Rectal smooth muscle tissue (tissue), 1 donor: Measurements from ENCODE around the gene MRPS2.

Experiments used
- H3K27ac ChIP-seq: one replicate; pipeline ENCODE4 v1.7.0; 2013; ENCODE audit warnings: low read depth, low read length, inconsistent platforms
- H3K27me3 ChIP-seq: one replicate; pipeline ENCODE4 v1.7.0; 2013; ENCODE audit warnings: low read length; ENCODE audit not compliant: control insufficient read depth, insufficient read depth
- H3K36me3 ChIP-seq: one replicate; pipeline ENCODE4 v1.7.0; 2013; ENCODE audit warnings: low read length; ENCODE audit not compliant: control insufficient read depth, insufficient read depth
- H3K4me1 ChIP-seq: one replicate; pipeline ENCODE4 v1.7.0; 2013; ENCODE audit warnings: low read length; ENCODE audit not compliant: control insufficient read depth, insufficient read depth
- H3K4me3 ChIP-seq: one replicate; pipeline ENCODE4 v1.7.0; 2013; ENCODE audit warnings: low read length
- H3K9ac ChIP-seq: one replicate; pipeline ENCODE4 v1.7.0; 2013; ENCODE audit warnings: low read length

The MRPS2 gene

GRCh38 chr9:135484460-135485277 is 15.8 kb upstream of the MRPS2 start:
- Histone ChIP-seq H3K27me3 (no peaks in the 10 kb centered on the region), H3K4me3 (no peak overlapping the region), H3K9ac (no peak overlapping the region), H3K4me1 (peaks cover 4% of the 10 kb centered on the region), H3K27ac (no peak overlapping the region), H3K36me3 (peaks cover 3% of the 10 kb centered on the region)

GRCh38 chr9:135485385-135485784 is 15.1 kb upstream of the MRPS2 start:
- H3K27me3 ChIP-seq = no peaks in the 10 kb centered on the region
- peaks cover 4% of the 10 kb centered on the region for H3K4me1 ChIP-seq
- H3K9ac ChIP-seq = no peak overlapping the region
- no peak overlapping the region for H3K27ac ChIP-seq
- H3K36me3 ChIP-seq = peaks cover 3% of the 10 kb centered on the region
- no peak overlapping the region for H3K4me3 ChIP-seq

- H3K36me3 ChIP-seq = peaks cover 3% of the 10 kb centered on the region
- no peaks in the 10 kb centered on the region for H3K27me3 ChIP-seq
- no peak overlapping the region for H3K4me3 ChIP-seq
- no peak overlapping the region for H3K27ac ChIP-seq
- H3K9ac ChIP-seq = no peak overlapping the region
- H3K4me1 ChIP-seq = peaks cover under 1% of the 10 kb centered on the region
These were observed 14.7 kb upstream of the MRPS2 start for GRCh38 chr9:135485832-135486231.

- Histone ChIP-seq H3K36me3 (peaks cover 3% of the 10 kb centered on the region), H3K27me3 (no peaks in the 10 kb centered on the region)
These were observed 14.0 kb upstream of the MRPS2 start for GRCh38 chr9:135486267-135487065.

GRCh38 chr9:135487281-135488012 is 13.0 kb upstream of the MRPS2 start:
- no peak overlapping the region for H3K9ac ChIP-seq
- H3K27ac ChIP-seq = no peak overlapping the region
- H3K4me3 ChIP-seq = no peak overlapping the region
- no peaks in the 10 kb centered on the region for H3K4me1 ChIP-seq
- H3K36me3 ChIP-seq = peaks cover 3% of the 10 kb centered on the region
- no peaks in the 10 kb centered on the region for H3K27me3 ChIP-seq

More at GRCh38 chr9:135486267-135487065, 14.0 kb upstream of the MRPS2 start:
- no peak overlapping the region for H3K4me3 ChIP-seq
- no peak overlapping the region for H3K9ac ChIP-seq
- H3K4me1 ChIP-seq = no peaks in the 10 kb centered on the region
- no peak overlapping the region for H3K27ac ChIP-seq

- peaks cover 3% of the 10 kb centered on the region for H3K36me3 ChIP-seq
- no peaks in the 10 kb centered on the region for H3K27me3 ChIP-seq
These were observed 12.5 kb upstream of the MRPS2 start for GRCh38 chr9:135488013-135488330.

GRCh38 chr9:135488527-135488926 is 12.0 kb upstream of the MRPS2 start:
- H3K4me1 ChIP-seq = no peaks in the 10 kb centered on the region
- H3K4me3 ChIP-seq = no peak overlapping the region
- no peak overlapping the region for H3K9ac ChIP-seq
- H3K27ac ChIP-seq = no peak overlapping the region
- no peaks in the 10 kb centered on the region for H3K27me3 ChIP-seq
- peaks cover 3% of the 10 kb centered on the region for H3K36me3 ChIP-seq

More at GRCh38 chr9:135488013-135488330, 12.5 kb upstream of the MRPS2 start:
- no peaks in the 10 kb centered on the region for H3K4me1 ChIP-seq
- H3K4me3 ChIP-seq = no peak overlapping the region
- no peak overlapping the region for H3K9ac ChIP-seq
- no peak overlapping the region for H3K27ac ChIP-seq

GRCh38 chr9:135489188-135489906 is 11.1 kb upstream of the MRPS2 start:
- H3K9ac ChIP-seq = no peak overlapping the region
- H3K27ac ChIP-seq = no peak overlapping the region
- H3K36me3 ChIP-seq = peaks cover 3% of the 10 kb centered on the region
- H3K27me3 ChIP-seq = no peaks in the 10 kb centered on the region
- no peaks in the 10 kb centered on the region for H3K4me1 ChIP-seq
- no peak overlapping the region for H3K4me3 ChIP-seq

GRCh38 chr9:135490166-135490870 is 10.2 kb upstream of the MRPS2 start:
- Histone ChIP-seq H3K27me3 (no peaks in the 10 kb centered on the region), H3K9ac (no peak overlapping the region), H3K4me3 (no peak overlapping the region), H3K4me1 (no peaks in the 10 kb centered on the region), H3K36me3 (peaks cover 3% of the 10 kb centered on the region), H3K27ac (no peak overlapping the region)

GRCh38 chr9:135490980-135491464 is 9.5 kb upstream of the MRPS2 start:
- Histone ChIP-seq H3K27ac (no peak overlapping the region), H3K9ac (no peak overlapping the region), H3K27me3 (no peaks in the 10 kb centered on the region), H3K4me1 (no peaks in the 10 kb centered on the region), H3K36me3 (peaks cover 3% of the 10 kb centered on the region), H3K4me3 (no peak overlapping the region)

- Histone ChIP-seq H3K4me3 (no peak overlapping the region), H3K4me1 (no peaks in the 10 kb centered on the region), H3K36me3 (peaks cover 3% of the 10 kb centered on the region), H3K9ac (no peak overlapping the region), H3K27me3 (no peaks in the 10 kb centered on the region), H3K27ac (no peak overlapping the region)
These were observed 8.7 kb upstream of the MRPS2 start for GRCh38 chr9:135491764-135492163.
